Right ventricle myocardium superior (tissue), 1 donor: ENCODE data around the gene UBE2B. TPM values are rescaled to one million over a fixed set of nuclear protein-coding genes. Genes with fewer than 3 reads are reported as not detected.

Experiments
- ATAC-seq: fragments of 200-7000 bp; cut with Tn5 transposase; one replicate; pipeline ENCODE4 v1.9.1; 2020; ENCODE audit warnings: mild to moderate bottlenecking; ENCODE audit not compliant: poor library complexity
- DNase-seq: peaks from one replicate; pipeline ENCODE4 v3.0.0-alpha.2; 2020
- intact Hi-C: fragments of 100-400 bp; cut with DNase I; formaldehyde crosslinking; loops from one replicate; pipeline ENCODE4 v1.11.2; 2022
- total RNA-seq: library from RNA; stranded (reverse); fragmentation: NEBNext Ultra II Directional; extraction: Animal tissue kit (Norgen Biotek cat#: 25700); gene quantifications from one replicate; pipeline ENCODE4 v1.2.1, GENCODE V29; 2021
- donor health status: DM: no; HTN: yes; CAD: no; lungs with severe emphysema.

UBE2B gene
- total RNA-seq, 1 donor from 2014 or later, result 236 TPM

- intact Hi-C loops, result no loop called here
- DNase-seq (no peak), ATAC-seq (no peak)
These were observed 60.8 kb downstream of the UBE2B start for GRCh38 chr5:134432174-134432573.

GRCh38 chr5:134432677-134433359 lies 61.4 kb downstream of the UBE2B start:
- ATAC-seq (no peak), DNase-seq (no peak)
- intact Hi-C loops, result no loop called here

- intact Hi-C loops, result loop anchor here (5.0 kb wide), 1 partner anchor 92 kb away; the partner anchor contains the start of gene JADE2
- no peak for ATAC-seq
- no peak for DNase-seq
These were observed 64.2 kb downstream of the UBE2B start for GRCh38 chr5:134435560-134435959.

GRCh38 chr5:134436523-134437339 lies 65.4 kb downstream of the UBE2B start:
- intact Hi-C loops, result loop anchor here (5.0 kb wide), 1 partner anchor 91 kb away; the partner anchor contains the start of gene JADE2
- ATAC-seq (peak; percentile 78), DNase-seq (peak; percentile 76)

GRCh38 chr5:134437340-134437846 lies 66.0 kb downstream of the UBE2B start:
- ATAC-seq (no peak), DNase-seq (no peak)
- intact Hi-C loops, result loop anchor here (5.0 kb wide), 1 partner anchor 90 kb away; the partner anchor contains the start of gene JADE2

- ATAC-seq (peak; percentile 16), DNase-seq (no peak)
- intact Hi-C loops, result loop anchor here (5.0 kb wide), 1 partner anchor 89 kb away; the partner anchor contains the start of gene JADE2
These were observed 66.6 kb downstream of the UBE2B start for GRCh38 chr5:134437847-134438581.

- peak; percentile 42 for DNase-seq
- intact Hi-C loops, result loop anchor here (5.0 kb wide), 1 partner anchor 89 kb away; the partner anchor contains the start of gene JADE2
- peak; percentile 0 for ATAC-seq
These were observed 67.4 kb downstream of the UBE2B start for GRCh38 chr5:134438721-134439123.

GRCh38 chr5:134439210-134439654 lies 67.9 kb downstream of the UBE2B start:
- DNase-seq (peak; percentile 80), ATAC-seq (peak; percentile 85)
- intact Hi-C loops, result loop anchor here (5.0 kb wide), 1 partner anchor 88 kb away; the partner anchor contains the start of gene JADE2

GRCh38 chr5:134440201-134440755 lies 68.9 kb downstream of the UBE2B start:
- intact Hi-C loops, result loop anchor here (10.0 kb wide), 1 partner anchor 135 kb away; no protein-coding TSS in a partner anchor
- DNase-seq (no peak), ATAC-seq (no peak)

Other genes with a start within 250 kb of the UBE2B start
- 424 TPM for gene SKP1, start 194.6 kb upstream of the UBE2B start, total RNA-seq
- gene PPP2CA, start 145.5 kb upstream of the UBE2B start, total RNA-seq, result 135 TPM
- 5.2 TPM for gene CDKL3, start 4.4 kb upstream of the UBE2B start, total RNA-seq
- gene CDKN2AIPNL, start 40.3 kb downstream of the UBE2B start, total RNA-seq, result 43.1 TPM
- gene JADE2, start 154.1 kb downstream of the UBE2B start, total RNA-seq, result 25.9 TPM